Cardiac fibroblast (primary cell): ENCODE results near the gene MBL2.

Source experiments
- DNase-seq, 2 donors: peaks; one replicate each; pipeline versions ENCODE4 v3.0.0 to v3.0.0-alpha.2; 2010; ENCODE audit warnings: low read depth in 2 of 2
- H3K4me3 ChIP-seq, 2 donors: replicated peaks in 1 of 2; 1 replicate in 1 of 2; 2 replicates in 1 of 2; pipeline ENCODE4 v1.5.1; 2011; ENCODE audit warnings: low read depth in 2 of 2, low read length in 2 of 2, mild to moderate bottlenecking in 2 of 2, moderate library complexity in 1 of 2
- CTCF ChIP-seq: IDR thresholded peaks from one replicate; pipeline ENCODE4 v1.5.1; 2011; ENCODE audit warnings: low read depth, mild to moderate bottlenecking, low read length, inconsistent platforms

MBL2 gene

GRCh38 chr10:52762088-52762487 lies 10.5 kb downstream of the MBL2 start:
- no peak for DNase-seq
- no peak overlapping the region for H3K4me3 ChIP-seq
- TF ChIP-seq CTCF: no peak

GRCh38 chr10:52759154-52759553 lies 13.4 kb downstream of the MBL2 start:
- no peak for TF ChIP-seq CTCF
- no peak overlapping the region for H3K4me3 ChIP-seq
- peak in 1 of 2 donors; percentile 55 for DNase-seq

- no peak overlapping the region for H3K4me3 ChIP-seq
- no peak for DNase-seq
- no peak for TF ChIP-seq CTCF
Measured at GRCh38 chr10:52758406-52758805, 14.2 kb downstream of the MBL2 start.

- TF ChIP-seq CTCF: no peak
- H3K4me3 ChIP-seq: no peak overlapping the region
- peak in 1 of 2 donors; percentile 23 for DNase-seq
Measured at GRCh38 chr10:52757773-52758172, 14.8 kb downstream of the MBL2 start.

- TF ChIP-seq CTCF: no peak
- H3K4me3 ChIP-seq: no peak overlapping the region
- no peak for DNase-seq
Measured at GRCh38 chr10:52756966-52757365, 15.6 kb downstream of the MBL2 start.

- TF ChIP-seq CTCF: no peak
- DNase-seq: no peak
- no peak overlapping the region for H3K4me3 ChIP-seq
Measured at GRCh38 chr10:52756295-52756694, 16.3 kb downstream of the MBL2 start.

GRCh38 chr10:52755297-52756062 lies 17.1 kb downstream of the MBL2 start:
- no peak overlapping the region for H3K4me3 ChIP-seq
- peak; percentile 64 to 76 for DNase-seq
- no peak for TF ChIP-seq CTCF
